Peyer's patch (tissue), 4 donors: ENCODE data around the gene LCTL.

ENCODE experiments used
- CTCF ChIP-seq, 6 experiments: fragments of 450-650 bp in 4 of 6; fragments of 200-600 bp in 2 of 6; sonication (generic) in 1 of 6; IDR thresholded peaks; one replicate each; pipeline ENCODE4 v1.5.1; 2017 to 2019; ENCODE audit warnings: antibody characterized with exemption in 6 of 6, mild to moderate bottlenecking in 3 of 6, moderate library complexity in 1 of 6
- POLR2A ChIP-seq, 2 donors: fragments of 450-650 bp; IDR thresholded peaks; one replicate each; pipeline ENCODE4 v1.5.1; 2017; ENCODE audit warnings: antibody characterized with exemption in 2 of 2, mild to moderate bottlenecking in 2 of 2, moderate library complexity in 2 of 2

GRCh38 chr15:66580643-66581042 lies 14.8 kb upstream of the LCTL start:
- TF ChIP-seq CTCF (IDR thresholded peaks at IDR 0.05): no peak
- no peak for TF ChIP-seq POLR2A (IDR thresholded peaks at IDR 0.05)
